Pons (tissue), 1 donor: ENCODE results near the gene DCTD.
"Not testable (repeated sequence)": the region's sequence is repeated elsewhere in the genome, so short reads cannot be mapped to it uniquely, and the experiment has no call there.

Experiments used
- DNase-seq: peaks from one replicate; pipeline ENCODE4 v3.0.0-alpha.2; 2016; ENCODE audit warnings: low spot score

DCTD gene

DNA sequence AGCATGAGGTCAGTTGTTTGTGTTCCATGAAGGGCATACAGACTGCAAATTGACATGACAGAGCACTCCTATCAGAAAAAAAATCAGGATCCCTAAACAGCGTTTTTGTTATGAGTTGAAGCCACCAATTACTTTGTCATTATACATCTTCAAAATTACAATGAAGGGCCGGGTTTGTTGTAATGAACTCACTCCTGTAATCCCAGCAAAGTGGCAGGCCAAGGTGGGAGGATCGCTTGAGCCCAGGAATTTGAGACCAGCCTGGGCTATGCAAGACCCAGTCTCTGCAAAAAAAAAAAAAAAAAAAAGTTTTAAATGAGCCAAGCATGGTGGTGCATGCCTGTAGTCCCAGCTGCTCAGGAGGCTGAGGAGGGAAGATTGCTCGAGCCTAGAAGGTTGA is 3.5 kb upstream of the DCTD start:
- DNase-seq: no peak

DNA sequence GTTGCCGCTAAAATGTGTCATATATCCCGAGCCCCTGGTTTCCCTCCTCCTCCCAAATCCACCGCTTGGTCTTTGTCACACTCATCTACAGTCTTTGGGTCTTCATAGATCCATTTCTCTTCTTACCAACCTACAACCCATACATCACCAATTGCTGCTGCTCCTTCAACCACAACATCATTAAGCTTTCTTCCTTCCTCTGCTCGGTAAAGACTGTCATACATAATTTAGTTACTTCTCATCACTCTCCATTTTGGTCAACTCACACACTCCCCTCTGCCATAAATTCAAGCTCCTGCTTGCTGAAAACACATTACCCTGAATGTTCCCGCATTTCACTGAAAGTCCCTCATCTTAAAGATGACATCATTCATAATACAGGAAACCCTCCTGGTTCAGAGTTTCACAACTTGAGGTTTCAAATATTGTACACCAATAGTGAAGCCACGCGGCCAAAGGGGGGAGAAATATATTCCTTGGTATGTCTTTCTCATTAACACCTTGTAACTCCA is 1.7 kb upstream of the DCTD start:
- no peak for DNase-seq

DNA sequence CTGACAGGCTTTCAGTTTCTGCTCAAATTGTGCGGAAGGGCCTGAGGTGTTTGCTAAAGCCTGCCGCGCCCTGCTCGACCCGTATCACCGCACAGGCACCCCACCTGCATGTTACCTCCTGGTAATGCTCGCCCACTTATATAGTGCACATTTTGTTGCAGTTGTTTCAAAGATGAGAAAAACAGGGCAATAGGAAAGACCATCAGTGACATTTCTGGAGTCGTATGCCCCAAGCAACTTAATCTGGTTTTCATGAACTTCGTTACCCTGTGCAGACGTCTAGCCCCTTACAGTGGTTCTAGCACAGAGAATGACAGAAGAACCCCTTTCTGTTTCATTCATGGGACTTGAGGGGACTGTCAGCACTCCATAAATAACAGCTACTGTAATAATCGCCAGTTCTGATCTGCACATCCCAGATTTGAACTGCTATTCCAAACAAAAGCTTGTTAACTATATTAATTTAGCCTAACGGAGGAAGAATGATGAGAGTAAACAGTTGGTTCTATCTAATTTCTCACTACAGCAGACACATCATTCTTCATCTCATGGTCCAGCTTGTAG is 940 bp upstream of the DCTD start:
- no peak for DNase-seq

- DNase-seq: no peak
Measured at GRCh38 chr4:182916483-182917181, 554 bp downstream of the DCTD start.

GRCh38 chr4:182914357-182914756 is 2.8 kb downstream of the DCTD start:
- no peak for DNase-seq

DNA sequence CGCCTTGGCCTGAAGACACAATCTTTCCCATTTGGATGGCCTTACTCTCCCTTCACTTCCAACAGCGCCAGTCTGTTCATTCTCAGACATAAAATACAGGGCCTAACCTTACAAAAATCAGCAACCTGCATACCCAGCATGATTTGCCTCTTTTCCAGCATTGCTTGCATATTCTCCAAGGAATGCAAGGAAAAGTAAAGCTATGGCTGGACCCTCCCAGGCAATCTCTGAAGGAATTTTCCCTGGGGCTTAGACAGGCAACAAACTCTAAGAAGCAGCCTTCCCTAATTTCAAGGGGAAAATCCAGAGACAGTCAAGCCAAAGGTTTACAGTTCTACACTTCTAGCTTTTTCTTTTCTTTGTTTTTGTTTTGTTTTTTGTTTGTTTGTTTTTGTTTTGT is 3.6 kb downstream of the DCTD start:
- no peak for DNase-seq

DNA sequence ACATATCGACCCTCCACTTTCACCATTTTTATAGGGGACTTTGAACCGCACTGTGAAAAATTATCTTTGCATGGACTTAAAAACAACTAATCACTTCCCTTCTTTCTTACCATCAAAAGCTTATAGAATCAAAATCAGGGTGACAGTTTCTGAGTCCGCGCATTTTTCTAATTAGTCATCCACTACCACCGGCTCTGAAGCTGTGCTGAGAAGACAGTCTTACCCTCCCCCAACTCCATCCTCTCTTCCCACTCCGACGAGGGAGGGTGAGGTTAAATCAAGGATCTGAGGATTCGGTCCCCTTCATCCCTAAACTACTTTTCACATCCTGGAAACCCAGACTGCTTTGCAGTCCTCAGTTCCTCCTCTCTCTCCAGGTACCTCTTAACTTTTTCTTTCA is 4.2 kb downstream of the DCTD start:
- no peak for DNase-seq

GRCh38 chr4:182908124-182908523 is 9.1 kb downstream of the DCTD start:
- DNase-seq: no peak

DNA sequence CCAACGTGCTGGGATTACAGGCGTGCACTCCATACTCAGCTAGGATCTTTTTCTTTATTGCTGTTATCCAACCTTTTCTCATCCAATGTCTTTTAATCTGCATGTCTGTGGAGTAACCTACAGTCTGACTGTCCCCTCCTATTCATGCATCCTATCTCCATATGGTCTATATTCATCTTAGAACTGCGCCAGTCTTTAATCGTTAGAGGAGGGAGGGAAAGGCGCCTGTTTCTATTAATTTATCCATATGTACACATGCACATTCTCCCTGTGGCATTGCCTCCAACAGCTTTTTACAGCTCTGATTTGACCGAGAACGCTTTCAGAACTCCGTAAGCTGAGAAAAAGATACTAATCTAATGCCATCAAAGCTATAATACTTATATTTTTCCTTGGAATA is 9.8 kb downstream of the DCTD start:
- DNase-seq: no peak

DNA sequence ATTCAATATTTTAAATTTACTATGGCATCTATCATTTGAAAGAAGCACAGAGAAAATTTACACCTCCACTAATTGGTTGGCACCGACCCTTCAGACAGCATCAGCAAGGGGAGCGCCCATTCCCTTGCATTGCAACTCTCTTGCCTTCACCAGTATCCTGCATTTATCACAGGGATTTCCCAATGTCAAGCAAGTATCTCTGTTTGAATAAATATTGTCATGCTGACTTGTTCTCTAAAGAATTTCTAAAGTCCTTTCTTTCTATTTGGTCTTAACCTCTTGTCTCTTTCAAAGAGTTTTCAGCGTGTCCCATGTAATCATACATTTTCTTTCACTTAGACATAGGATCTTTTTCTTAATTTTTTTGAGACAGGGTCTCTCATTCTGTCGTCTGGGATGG is 10.4 kb downstream of the DCTD start:
- no peak for DNase-seq

GRCh38 chr4:182905038-182905437 is 12.1 kb downstream of the DCTD start:
- DNase-seq: no peak

GRCh38 chr4:182904211-182904761 is 12.9 kb downstream of the DCTD start:
- no peak for DNase-seq

DNA sequence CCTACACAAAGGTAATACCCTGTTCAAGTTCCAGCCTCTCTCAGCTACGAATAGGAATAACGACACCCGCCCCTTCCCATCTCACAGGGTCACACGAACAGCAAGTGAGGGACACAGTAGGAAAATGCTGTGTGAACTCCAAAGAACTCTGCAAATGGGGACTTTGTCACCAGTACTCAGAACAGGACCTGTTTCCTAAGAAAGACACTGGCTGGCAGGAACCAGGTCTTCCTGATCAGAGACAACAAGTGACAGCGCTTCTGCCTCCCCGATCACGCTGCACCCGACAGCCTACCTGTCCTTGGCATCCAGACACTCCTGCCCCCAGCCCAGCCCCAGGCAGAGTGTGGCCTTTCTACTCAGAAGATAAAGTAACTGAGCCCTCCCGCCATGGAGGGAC is 14.2 kb downstream of the DCTD start:
- DNase-seq: no peak

DNA sequence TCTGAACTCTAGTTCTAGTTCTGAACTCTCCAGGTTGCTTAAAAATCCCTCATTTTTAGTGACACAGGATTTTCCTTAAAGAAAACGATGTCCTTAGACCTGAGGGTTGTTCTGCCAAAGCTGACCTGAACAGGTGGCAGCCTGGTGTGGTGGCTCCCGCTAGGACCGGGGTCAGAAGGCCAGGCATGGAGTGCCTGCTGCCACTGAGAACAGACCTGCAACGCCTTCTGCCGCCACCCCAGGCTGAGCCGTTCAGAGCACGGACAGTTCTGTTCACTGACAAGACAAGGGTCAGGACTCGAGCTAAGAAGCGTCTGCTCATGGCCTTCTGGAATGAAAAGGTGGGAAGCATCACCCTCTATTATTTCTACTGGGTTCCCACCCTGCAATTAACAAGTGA is 15.8 kb downstream of the DCTD start:
- no peak for DNase-seq

DNA sequence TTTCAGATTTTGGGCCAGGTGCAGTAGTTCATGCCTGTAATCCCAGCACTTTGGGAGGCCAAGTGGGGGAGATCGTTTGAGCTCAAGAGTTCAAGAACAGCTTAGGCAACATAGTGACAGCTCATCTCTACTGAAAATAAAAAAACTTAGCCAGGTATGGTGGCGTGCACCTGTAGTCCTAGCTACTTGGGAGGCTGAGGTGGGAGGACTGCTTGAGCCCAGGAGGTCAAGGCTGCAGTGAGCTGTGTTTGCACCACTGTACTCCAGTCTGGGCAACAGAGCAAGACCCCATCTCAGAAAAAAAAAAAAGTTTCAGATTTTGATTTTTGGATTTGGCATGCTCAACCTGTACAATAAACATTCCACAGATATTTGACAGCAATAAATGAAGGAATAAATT is 17.2 kb downstream of the DCTD start:
- not testable (repeated sequence) for DNase-seq

- no peak for DNase-seq
Measured at GRCh38 chr4:182898479-182898799, 18.7 kb downstream of the DCTD start.

DNA sequence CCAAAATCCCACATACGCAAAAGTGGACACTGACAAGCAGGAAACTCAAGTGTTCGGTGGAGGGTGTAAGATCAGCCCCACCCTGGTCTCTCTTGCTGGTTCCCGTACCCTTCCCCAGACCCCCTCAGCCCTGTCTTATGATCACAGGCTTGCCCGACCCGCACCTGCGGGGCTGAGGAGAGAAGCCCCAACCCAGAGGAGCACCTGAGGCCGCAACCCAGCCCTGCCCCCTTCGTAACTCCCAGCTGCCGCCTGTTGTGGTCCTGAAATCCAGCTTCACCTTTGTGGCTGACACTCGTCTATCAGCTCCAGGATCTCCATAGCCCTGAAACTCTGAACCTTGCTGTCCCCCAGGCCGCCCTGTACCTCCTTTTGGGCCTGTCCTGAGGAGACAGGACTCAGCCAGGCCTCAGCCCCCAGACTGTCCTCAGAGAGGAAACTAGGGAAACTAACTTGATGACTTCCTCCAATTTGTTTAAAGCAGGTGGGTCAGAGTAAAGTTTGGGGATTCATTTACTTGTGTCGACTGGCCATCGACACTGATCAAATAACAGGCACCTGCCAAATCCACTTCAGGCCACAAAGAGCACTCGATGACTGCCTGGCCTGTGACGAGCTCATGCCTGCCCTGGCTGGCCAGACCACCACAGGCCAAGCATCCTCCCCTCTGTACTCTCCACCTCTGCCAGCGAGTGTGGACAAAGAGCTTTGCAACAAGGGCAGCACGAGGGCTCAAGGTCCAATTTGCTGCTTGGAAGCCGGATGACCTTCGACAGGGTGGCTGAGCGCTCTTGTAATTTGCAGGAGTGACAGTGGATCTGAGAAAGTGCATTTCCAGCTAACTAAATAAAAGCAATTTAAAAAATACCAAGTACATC is 19.3 kb downstream of the DCTD start:
- DNase-seq: no peak

- DNase-seq: no peak
Measured at GRCh38 chr4:182896421-182896820, 20.8 kb downstream of the DCTD start.

DNA sequence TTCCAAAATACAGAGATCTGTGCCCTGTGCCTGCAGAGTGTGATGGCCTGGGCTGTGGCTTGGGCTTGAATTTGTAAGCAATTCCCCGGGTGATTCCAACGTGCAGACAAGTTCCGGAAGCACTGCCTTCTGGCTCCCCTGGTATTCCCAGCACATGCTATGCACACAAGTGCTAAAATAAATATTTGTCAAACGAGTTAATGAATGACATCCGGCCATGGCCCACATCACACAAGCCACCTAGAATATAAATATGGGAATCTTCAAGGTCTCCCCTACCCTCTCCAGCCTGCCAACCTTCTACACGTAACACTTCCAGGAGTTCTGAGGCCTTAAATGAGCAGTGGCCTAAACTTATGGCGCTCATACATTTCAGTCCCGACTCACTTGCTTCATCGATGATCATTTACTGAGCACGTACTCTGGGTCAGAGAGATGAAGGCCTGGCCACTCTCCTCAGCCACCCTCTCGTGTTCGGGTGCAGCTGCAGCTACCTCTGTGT is 21.3 kb downstream of the DCTD start:
- no peak for DNase-seq

GRCh38 chr4:182894681-182895275 is 22.4 kb downstream of the DCTD start:
- no peak for DNase-seq

- DNase-seq: no peak
Measured at GRCh38 chr4:182893474-182894080, 23.6 kb downstream of the DCTD start.

DNA sequence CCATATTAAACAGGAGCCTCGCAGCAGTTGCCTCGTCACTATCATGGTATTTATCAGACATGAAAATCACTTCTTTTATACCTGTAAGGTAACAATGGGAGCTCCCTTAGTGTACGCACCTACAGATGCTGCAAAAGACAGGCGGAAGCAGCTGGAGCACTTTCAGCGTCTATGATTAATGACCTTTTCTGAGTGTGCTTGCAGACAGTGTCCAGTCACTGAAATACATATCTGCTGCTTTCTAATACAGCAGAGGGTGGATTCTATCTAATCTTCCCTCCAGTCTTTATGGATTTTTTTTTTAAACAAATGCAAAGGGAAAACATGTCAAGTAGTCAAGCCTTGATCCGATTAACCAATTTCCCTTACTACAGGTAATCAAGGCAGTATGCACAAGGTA is 24.1 kb downstream of the DCTD start:
- DNase-seq: no peak
